ENCODE data around the gene ZNF544. TPM values are rescaled to one million over a fixed set of nuclear protein-coding genes. Genes with fewer than 3 reads are reported as not detected.

ZNF544 gene
- total and polyA plus RNA-seq, 4 donors = 28.9 to 52.6 (median 43.3) TPM

Other genes starting within 250 kb of the ZNF544 start
- 10 to 100 TPM; 33.3 to 39.3 TPM for gene ZNF606, start 226.1 kb upstream of the ZNF544 start, total RNA-seq
- 10 to 100 TPM; 23.2 to 25.1 TPM for gene ZNF606, start 226.1 kb upstream of the ZNF544 start, polyA plus RNA-seq (ENCODE audit: insufficient read length in 2 of 2)
- gene ZSCAN1, start 194.9 kb upstream of the ZNF544 start, total RNA-seq = 1 to 10 TPM in 1 of 2 donors, under 1 TPM in 1; 0.79 to 3.0 TPM
- gene ZSCAN1, start 194.9 kb upstream of the ZNF544 start, polyA plus RNA-seq (ENCODE audit: insufficient read length in 2 of 2) = 10 to 100 TPM; 12.9 to 14.9 TPM
- gene ZNF135, start 169.6 kb upstream of the ZNF544 start, total RNA-seq = 10 to 100 TPM; 10.8 to 21.4 TPM
- 10 to 100 TPM; 15.1 to 26.1 TPM for gene ZNF135, start 169.6 kb upstream of the ZNF544 start, polyA plus RNA-seq (ENCODE audit: insufficient read length in 2 of 2)
- 100 to 1,000 TPM in 1 of 2 donors, 10 to 100 TPM in 1; 81.2 to 115 TPM for gene ZSCAN18, start 130.7 kb upstream of the ZNF544 start, total RNA-seq
- 100 to 1,000 TPM; 124 to 151 TPM for gene ZSCAN18, start 130.7 kb upstream of the ZNF544 start, polyA plus RNA-seq (ENCODE audit: insufficient read length in 2 of 2)
- 10 to 100 TPM; 30.9 to 34.5 TPM for gene ZNF329, start 78.1 kb upstream of the ZNF544 start, total RNA-seq
- 10 to 100 TPM; 19.8 to 21.2 TPM for gene ZNF329, start 78.1 kb upstream of the ZNF544 start, polyA plus RNA-seq (ENCODE audit: insufficient read length in 2 of 2)
- gene ZNF274, start 45.9 kb upstream of the ZNF544 start, total RNA-seq = 10 to 100 TPM; 18.8 to 25.0 TPM
- gene ZNF274, start 45.9 kb upstream of the ZNF544 start, polyA plus RNA-seq (ENCODE audit: insufficient read length in 2 of 2) = 10 to 100 TPM; 23.0 to 28.5 TPM
- 10 to 100 TPM in 1 of 2 donors, 1 to 10 TPM in 1; 9.5 to 12.0 TPM for gene ZNF8, start 50.0 kb downstream of the ZNF544 start, total RNA-seq
- 10 to 100 TPM in 1 of 2 donors, 1 to 10 TPM in 1; 8.2 to 13.9 TPM for gene ZNF8, start 50.0 kb downstream of the ZNF544 start, polyA plus RNA-seq (ENCODE audit: insufficient read length in 2 of 2)
- gene ERVK3-1, start 76.5 kb downstream of the ZNF544 start, total RNA-seq = 10 to 100 TPM; 33.9 to 49.3 TPM
- gene ERVK3-1, start 76.5 kb downstream of the ZNF544 start, polyA plus RNA-seq (ENCODE audit: insufficient read length in 2 of 2) = 10 to 100 TPM; 65.3 to 68.5 TPM
- 1 to 10 TPM; 2.3 to 3.4 TPM for gene ZSCAN22, start 98.1 kb downstream of the ZNF544 start, total RNA-seq
- 1 to 10 TPM; 3.1 to 3.4 TPM for gene ZSCAN22, start 98.1 kb downstream of the ZNF544 start, polyA plus RNA-seq (ENCODE audit: insufficient read length in 2 of 2)
- 10 to 100 TPM in 1 of 2 donors, 1 to 10 TPM in 1; 2.0 to 10.8 TPM for gene A1BG, start 124.6 kb downstream of the ZNF544 start, total RNA-seq
- gene A1BG, start 124.6 kb downstream of the ZNF544 start, polyA plus RNA-seq (ENCODE audit: insufficient read length in 2 of 2) = 1 to 10 TPM; 5.0 TPM
- gene ZNF497, start 133.8 kb downstream of the ZNF544 start, total RNA-seq = 1 to 10 TPM; 3.7 to 4.9 TPM
- gene ZNF497, start 133.8 kb downstream of the ZNF544 start, polyA plus RNA-seq (ENCODE audit: insufficient read length in 2 of 2) = 1 to 10 TPM; 6.9 to 9.1 TPM
- gene ZNF837, start 152.1 kb downstream of the ZNF544 start, total RNA-seq = 1 to 10 TPM in 1 of 2 donors, under 1 TPM in 1; 0.99 to 2.3 TPM
- gene ZNF837, start 152.1 kb downstream of the ZNF544 start, polyA plus RNA-seq (ENCODE audit: insufficient read length in 2 of 2) = 1 to 10 TPM; 2.6 to 3.2 TPM
- gene RPS5, start 158.4 kb downstream of the ZNF544 start, total RNA-seq = 1,000 to 10,000 TPM in 1 of 2 donors, 100 to 1,000 TPM in 1; 925 to 1,177 TPM
- 100 to 1,000 TPM; 731 to 753 TPM for gene RPS5, start 158.4 kb downstream of the ZNF544 start, polyA plus RNA-seq (ENCODE audit: insufficient read length in 2 of 2)
- not detected for gene RNF225, start 166.7 kb downstream of the ZNF544 start, total RNA-seq
- gene RNF225, start 166.7 kb downstream of the ZNF544 start, polyA plus RNA-seq (ENCODE audit: insufficient read length in 2 of 2) = not detected
- 10 to 100 TPM; 16.8 to 18.3 TPM for gene ZNF584, start 179.7 kb downstream of the ZNF544 start, total RNA-seq
- gene ZNF584, start 179.7 kb downstream of the ZNF544 start, polyA plus RNA-seq (ENCODE audit: insufficient read length in 2 of 2) = 10 to 100 TPM; 13.8 to 15.4 TPM
- gene ZNF132, start 211.2 kb downstream of the ZNF544 start, total RNA-seq = 10 to 100 TPM; 11.8 to 20.7 TPM
- gene ZNF132, start 211.2 kb downstream of the ZNF544 start, polyA plus RNA-seq (ENCODE audit: insufficient read length in 2 of 2) = 10 to 100 TPM; 11.1 to 12.4 TPM
- 10 to 100 TPM in 1 of 2 donors, 1 to 10 TPM in 1; 8.2 to 10.1 TPM for gene ZNF324B, start 222.7 kb downstream of the ZNF544 start, total RNA-seq
- 1 to 10 TPM; 7.3 to 9.8 TPM for gene ZNF324B, start 222.7 kb downstream of the ZNF544 start, polyA plus RNA-seq (ENCODE audit: insufficient read length in 2 of 2)
- gene ZNF324, start 238.2 kb downstream of the ZNF544 start, total RNA-seq = 10 to 100 TPM; 12.2 to 14.5 TPM
- gene ZNF324, start 238.2 kb downstream of the ZNF544 start, polyA plus RNA-seq (ENCODE audit: insufficient read length in 2 of 2) = 10 to 100 TPM; 12.9 to 15.2 TPM
- 10 to 100 TPM in 1 of 2 donors, 1 to 10 TPM in 1; 5.8 to 19.3 TPM for gene ZNF446, start 247.4 kb downstream of the ZNF544 start, total RNA-seq
- gene ZNF446, start 247.4 kb downstream of the ZNF544 start, polyA plus RNA-seq (ENCODE audit: insufficient read length in 2 of 2) = 10 to 100 TPM; 20.6 to 21.2 TPM

All from spinal cord (tissue), 4 donors.